RCC 7860 (cell line): Measurements from ENCODE around the gene MARCKS.
A peak's percentile ranks its signal among the peaks of the same experiment; 100 is the strongest.

Source experiments
- DNase-seq: peaks from one replicate; pipeline ENCODE4 v3.0.0-alpha.2; 2015; ENCODE audit warnings: low spot score
- FAIRE-seq: peaks from 2 replicates; lab custom pipeline; 2012; peaks lifted over from hg19 to GRCh38; lab: Jason Lieb, UNC

MARCKS gene

DNA sequence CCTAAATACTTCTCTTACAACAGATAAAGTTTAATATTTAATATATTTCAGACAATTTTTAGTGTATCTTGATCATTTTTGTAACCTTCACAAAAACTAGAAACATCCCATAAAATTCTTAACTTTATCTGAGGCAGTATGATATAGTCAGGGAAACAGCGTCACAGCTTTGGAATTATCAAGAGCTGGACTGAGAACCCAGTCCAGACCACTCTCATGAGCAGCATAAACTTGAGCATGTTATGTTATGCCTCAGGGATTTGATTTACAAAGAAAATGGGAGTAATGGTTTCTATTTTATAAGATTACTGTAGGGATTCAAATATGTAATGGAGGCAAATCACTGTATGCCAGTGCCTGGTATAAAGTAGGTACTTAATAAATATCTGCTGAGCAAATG lies 8.3 kb upstream of the MARCKS start:
- no peak for DNase-seq
- no peak for FAIRE-seq

DNA sequence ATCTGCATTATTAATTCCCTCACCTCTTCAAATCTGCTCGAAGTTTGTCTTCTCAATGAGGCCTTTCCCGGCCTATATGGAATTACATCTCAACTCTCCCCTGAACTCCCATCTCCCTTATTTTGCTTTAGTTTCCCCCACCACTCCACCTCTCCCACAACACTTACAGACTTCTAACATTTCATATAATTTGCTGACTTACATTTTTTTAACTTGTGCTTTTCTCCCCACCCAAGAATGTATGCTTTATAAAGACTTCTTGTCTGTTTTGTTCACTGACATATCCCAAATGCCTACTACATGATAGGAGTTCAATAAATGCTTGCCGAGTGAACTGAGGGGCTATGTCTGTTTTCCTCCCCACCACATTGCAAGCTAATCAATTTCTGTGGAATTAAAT lies 3.9 kb upstream of the MARCKS start:
- DNase-seq (no peak), FAIRE-seq (no peak)

DNA sequence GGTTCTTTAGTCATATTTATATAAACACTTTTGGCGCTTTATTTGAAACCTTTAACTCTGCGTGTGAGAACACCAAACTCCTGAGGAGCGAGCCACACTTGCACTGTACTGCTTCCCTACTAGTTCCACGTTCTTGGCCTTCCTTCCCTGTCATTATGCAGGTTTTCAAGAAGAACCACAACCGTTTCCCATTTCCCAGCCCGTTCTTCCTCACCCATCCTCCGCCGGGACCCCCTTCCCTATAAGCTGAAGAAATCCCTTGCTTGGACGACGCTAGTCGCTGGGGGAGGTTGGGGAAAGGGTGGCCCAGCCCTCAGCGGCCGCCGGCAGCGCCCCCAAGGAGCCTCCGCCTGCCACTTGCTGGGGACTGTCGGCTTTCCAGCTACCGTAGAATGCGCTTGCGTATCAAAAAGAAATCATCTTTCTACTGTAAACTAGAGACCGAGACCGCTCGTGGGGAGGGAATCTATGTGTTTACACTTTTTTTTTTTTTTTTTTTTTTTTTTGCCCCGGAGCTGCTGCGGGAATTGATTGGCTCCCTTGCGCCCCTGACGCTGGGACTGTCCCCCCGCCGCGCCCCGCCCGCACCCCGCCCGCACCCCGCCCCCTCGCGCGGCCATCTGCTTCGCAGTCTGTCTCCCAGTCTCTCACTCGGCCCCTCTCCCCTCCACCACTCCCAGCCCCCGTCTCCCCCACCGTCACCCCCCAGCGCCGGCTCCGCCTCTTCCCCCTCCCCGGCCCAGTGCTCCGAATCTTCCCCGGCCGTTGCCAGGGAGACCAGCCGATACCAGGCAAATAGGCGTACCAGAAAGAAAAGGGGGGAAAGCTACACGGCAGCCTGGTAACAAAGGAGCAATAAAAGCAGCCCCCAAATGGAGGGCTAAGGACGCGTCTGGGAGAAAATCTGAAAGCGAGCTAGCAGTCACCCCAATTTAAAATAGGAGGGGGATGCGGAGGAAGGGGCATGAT lies 2.3 kb upstream of the MARCKS start:
- DNase-seq: peak; percentile 36
- no peak for FAIRE-seq

DNA sequence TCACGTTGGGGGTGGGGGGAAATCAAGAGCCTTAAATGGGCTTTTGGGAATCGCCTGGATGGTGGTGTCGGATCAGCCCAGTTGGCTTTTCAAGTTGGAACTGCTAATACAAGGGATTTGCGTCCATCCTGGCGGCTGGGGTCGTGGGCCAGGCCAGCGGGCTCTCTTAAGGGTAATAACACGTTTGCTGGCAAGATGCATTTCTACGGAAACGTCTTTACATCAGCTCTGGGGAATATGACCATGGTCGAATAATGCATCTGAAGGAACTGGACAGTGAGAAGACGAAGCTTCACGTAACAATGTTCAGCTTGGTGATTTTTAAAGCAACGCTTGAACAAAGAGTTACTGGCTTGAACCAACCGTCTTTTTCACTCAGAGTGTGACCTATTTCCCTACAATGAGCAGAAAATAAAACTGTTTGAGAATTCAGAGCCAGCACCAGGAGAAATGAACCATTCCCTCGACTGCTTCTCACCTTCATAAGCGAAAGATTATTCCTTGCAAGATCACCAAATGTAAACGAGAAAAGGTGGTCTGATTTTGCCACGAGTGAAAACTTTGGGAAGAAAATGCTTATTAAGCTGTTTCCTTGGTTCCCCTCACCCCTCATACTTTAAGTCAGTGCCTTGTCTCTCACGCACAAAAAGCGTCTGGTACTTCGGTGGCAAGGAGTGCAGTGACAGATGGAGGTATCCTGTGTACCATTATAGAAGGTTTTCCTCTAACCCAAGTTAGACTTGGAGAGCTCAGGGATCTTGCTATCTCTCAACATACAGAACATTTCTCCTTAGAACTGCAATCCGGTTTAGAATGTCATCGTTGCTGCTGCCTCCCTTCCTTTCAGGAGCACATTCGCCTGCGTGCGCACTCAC lies 1.4 kb upstream of the MARCKS start:
- DNase-seq: peak; percentile 22

DNA sequence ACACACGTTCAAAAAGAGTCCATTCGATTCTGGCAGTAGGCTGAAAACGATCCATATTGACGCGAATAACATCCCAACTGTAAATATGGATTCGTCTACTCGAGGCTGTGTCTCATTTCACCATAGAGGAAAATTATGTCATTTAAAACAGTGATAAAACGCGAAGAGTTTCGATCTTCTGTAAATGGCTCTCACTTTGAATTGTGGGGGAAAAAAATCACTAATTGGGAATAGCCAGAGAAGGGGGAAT lies 845 bp upstream of the MARCKS start:
- DNase-seq (no peak), FAIRE-seq (no peak)

More for the DNA sequence above, 1.4 kb upstream of the MARCKS start:
- no peak for FAIRE-seq

DNA sequence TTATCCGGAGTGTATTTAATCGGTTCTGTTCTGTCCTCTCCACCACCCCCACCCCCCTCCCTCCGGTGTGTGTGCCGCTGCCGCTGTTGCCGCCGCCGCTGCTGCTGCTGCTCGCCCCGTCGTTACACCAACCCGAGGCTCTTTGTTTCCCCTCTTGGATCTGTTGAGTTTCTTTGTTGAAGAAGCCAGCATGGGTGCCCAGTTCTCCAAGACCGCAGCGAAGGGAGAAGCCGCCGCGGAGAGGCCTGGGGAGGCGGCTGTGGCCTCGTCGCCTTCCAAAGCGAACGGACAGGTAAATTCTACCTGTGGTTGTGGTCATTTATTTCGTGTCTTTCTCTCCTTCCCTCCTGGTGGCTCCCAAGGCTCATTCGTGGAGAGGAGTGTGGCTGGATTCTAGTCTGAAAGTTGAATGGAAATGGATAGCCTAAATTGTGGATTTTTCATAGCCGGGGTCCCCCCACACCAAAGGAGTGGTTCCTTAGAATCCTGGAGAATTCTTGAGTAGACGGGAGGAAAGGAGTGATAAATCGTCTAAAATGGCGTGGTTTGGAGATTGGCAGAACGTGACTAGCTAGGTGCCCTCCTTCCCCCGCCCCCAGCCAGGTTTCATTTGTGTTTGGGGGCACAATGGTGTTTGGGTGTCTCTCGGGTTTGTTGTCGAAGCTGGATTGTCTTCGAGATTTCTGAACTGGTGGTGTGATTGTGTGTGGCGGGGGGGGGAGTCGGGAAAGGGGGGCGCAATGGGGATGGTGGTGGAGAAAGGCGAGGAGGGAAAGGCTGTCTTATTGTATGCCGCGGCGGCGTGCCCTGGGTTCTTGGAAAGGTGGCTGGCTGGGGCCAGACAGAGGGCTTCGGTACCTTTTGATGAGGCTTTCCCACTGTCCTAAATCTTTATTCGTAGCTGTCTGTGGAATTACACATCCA lies 673 bp downstream of the MARCKS start:
- FAIRE-seq: no peak

DNA sequence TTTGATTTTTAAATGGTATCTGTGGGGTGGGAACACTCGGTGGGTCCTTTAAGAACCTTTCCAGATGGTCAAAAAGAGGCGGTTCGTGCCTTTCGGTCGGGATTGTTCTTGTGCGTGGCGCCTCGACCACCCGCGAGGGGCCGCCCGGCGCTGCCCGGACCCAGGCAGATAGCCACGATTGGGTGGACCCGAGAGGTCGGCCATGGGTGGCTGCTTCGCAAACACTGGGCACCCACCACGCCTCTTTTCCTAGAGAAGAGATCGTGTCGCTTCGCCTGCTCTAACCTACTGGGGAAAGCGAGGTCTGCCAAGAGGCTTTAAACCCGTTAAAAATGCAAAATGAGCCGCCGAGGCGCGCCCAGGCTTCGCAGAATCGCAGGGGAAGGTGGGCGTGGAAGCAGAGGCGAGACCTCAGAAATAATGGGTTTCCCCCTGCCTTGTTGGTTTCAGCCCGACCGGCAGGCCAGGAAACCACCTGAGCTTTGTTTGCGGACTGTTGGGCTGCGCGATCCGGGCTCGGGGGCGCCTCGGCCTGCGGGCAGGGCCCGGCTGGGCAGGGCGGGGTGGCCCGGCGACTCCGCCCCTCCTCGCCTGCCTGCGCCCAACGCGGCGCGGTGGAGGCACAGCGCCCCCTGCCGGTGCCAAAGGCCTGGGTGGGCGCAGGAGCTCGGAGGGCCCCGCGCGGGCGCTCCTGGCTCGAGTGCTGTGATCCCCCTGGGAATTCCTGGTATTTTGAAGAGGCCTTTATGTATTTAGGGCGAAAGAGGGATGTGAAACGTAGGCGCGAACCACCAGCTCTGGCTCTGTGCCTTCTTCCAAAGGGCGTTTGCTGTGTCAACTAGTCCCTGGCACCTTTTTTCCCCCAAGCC lies 1.6 kb downstream of the MARCKS start:
- peak; percentile 85 for DNase-seq
- FAIRE-seq: no peak

More for the DNA sequence above, 673 bp downstream of the MARCKS start:
- DNase-seq: peak; percentile 25

DNA sequence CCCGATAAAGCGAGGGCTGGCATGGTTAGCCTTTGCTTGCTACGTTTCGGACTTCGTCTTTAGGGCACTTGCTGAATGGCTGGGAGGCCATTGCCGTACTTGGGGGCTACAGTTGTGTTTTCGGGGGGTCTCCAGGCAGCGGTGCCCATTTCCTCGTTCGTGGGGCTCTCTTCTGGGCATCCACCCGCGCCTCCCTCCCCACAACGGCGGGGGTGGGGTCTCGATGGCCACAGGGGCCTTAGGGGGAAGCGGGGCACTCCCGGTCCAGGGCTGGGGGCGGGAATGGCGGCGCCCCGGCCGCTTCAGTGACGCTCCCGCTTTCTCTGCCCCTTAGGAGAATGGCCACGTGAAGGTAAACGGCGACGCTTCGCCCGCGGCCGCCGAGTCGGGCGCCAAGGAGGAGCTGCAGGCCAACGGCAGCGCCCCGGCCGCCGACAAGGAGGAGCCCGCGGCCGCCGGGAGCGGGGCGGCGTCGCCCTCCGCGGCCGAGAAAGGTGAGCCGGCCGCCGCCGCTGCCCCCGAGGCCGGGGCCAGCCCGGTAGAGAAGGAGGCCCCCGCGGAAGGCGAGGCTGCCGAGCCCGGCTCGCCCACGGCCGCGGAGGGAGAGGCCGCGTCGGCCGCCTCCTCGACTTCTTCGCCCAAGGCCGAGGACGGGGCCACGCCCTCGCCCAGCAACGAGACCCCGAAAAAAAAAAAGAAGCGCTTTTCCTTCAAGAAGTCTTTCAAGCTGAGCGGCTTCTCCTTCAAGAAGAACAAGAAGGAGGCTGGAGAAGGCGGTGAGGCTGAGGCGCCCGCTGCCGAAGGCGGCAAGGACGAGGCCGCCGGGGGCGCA lies 2.4 kb downstream of the MARCKS start:
- DNase-seq: no peak
- FAIRE-seq: no peak

DNA sequence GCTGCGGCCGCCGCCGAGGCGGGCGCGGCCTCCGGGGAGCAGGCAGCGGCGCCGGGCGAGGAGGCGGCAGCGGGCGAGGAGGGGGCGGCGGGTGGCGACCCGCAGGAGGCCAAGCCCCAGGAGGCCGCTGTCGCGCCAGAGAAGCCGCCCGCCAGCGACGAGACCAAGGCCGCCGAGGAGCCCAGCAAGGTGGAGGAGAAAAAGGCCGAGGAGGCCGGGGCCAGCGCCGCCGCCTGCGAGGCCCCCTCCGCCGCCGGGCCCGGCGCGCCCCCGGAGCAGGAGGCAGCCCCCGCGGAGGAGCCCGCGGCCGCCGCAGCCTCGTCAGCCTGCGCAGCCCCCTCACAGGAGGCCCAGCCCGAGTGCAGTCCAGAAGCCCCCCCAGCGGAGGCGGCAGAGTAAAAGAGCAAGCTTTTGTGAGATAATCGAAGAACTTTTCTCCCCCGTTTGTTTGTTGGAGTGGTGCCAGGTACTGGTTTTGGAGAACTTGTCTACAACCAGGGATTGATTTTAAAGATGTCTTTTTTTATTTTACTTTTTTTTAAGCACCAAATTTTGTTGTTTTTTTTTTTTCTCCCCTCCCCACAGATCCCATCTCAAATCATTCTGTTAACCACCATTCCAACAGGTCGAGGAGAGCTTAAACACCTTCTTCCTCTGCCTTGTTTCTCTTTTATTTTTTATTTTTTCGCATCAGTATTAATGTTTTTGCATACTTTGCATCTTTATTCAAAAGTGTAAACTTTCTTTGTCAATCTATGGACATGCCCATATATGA lies 3.2 kb downstream of the MARCKS start:
- no peak for DNase-seq
- FAIRE-seq: no peak

DNA sequence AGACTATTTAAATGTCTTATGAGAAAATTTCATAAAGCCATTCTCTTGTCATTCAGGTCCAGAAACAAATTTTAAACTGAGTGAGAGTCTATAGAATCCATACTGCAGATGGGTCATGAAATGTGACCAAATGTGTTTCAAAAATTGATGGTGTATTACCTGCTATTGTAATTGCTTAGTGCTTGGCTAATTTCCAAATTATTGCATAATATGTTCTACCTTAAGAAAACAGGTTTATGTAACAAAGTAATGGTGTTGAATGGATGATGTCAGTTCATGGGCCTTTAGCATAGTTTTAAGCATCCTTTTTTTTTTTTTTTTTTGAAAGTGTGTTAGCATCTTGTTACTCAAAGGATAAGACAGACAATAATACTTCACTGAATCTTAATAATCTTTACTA lies 5.0 kb downstream of the MARCKS start:
- DNase-seq (no peak), FAIRE-seq (no peak)

DNA sequence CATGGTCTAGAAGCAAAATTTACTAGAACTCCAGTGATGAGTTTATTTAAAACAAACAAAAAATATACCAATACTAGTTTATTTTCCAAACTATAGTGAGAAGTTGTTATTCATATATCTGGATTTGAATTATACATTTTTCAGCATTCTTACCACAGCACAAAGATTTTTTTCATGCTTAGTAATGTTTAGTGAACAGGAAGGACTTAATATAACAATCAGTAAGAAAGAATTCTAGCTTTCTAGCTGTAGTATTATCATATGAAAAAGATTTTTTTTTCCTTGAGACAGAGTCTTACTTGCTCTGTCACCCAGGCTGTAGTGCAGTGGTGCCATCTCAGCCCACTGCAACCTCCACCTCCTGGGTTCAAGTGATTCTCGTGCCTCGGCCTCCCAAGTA lies 13.8 kb downstream of the MARCKS start:
- DNase-seq (no peak), FAIRE-seq (no peak)

DNA sequence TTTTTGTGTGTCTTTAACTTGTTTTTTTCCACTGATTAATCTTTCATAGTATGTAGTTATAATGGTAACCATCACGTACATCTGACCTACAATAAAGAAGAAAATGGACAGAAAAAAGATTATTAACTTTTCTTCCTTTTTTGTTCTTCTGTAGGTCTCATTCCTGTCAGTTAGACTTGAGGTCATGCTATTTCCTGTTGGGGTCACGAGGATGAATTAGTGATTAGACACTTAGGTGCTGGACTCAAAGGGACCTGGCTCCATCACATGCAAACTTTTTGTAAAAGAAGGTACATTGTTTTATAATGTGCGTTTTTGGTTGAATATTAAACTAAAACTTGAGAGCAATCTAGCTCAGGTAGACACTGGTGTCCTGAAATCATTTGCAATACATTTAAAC lies 14.8 kb downstream of the MARCKS start:
- DNase-seq (no peak), FAIRE-seq (no peak)

DNA sequence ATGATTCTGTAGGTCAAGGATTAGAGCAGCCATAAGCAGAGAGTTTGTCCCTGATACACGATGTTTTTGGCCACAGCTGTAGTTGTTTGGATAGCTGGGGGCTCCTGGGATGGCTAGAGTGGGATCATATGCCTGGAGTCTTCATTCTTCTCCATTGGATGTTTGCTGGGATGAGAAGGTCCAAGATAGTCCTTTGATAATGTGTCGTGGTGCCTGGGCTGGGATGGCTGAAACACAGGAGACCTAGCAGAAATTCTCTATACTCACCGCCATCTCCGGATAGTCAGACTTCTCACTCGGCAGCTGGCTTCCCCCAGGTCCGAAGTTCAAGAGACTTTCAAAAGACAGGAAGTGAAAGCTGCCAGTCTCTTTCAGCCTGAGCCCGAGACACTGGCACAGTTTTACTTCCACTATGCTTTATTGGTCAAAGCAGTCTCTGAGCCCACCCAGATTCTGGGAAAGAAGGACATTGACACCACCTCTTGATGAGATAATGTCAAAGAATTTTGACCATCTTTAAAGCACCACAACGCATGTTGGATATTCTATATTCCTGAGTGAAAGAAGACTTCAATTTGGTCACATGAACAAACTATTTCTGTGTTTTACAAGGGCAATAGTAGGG lies 16.0 kb downstream of the MARCKS start:
- DNase-seq: peak; percentile 47
- no peak for FAIRE-seq

DNA sequence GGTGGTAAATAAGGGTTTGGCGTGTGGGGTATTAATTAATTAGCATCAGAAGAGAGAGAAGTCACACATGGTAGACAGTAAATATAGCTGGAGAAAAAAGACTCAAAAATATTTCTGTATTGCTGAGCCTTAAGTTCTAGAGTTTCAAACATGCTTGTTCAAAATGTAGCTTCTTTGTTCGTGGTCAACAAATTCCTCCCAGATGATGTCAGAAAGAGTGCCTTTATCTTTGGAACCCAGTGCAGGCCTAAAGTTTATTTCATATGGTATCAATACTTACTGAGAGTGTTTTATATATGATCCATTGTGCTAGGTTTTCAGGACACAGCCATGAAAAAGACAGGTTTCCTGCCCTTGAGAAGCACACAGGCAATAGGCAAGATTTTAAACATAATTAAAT lies 18.3 kb downstream of the MARCKS start:
- peak; percentile 22 for DNase-seq
- FAIRE-seq: no peak

DNA sequence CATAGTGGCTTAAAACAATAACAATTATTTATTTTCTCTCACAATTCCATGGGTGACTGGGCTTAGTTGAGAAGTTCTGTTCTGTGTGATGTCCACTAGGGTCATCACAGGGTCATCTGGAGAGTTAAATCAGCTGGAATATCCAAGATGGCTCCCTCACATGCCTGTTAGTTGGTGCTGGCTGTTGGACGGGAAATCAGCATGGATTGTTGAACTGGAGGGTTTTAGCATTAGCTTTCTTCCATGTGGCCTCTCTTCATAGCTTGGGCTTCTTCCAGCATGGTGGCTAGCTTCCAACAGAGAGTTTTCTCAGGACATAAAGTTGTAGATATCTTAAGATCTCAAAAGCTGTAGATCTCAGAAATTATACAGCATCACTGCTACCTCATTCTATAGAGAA lies 19.6 kb downstream of the MARCKS start:
- FAIRE-seq (no peak), DNase-seq (no peak)

DNA sequence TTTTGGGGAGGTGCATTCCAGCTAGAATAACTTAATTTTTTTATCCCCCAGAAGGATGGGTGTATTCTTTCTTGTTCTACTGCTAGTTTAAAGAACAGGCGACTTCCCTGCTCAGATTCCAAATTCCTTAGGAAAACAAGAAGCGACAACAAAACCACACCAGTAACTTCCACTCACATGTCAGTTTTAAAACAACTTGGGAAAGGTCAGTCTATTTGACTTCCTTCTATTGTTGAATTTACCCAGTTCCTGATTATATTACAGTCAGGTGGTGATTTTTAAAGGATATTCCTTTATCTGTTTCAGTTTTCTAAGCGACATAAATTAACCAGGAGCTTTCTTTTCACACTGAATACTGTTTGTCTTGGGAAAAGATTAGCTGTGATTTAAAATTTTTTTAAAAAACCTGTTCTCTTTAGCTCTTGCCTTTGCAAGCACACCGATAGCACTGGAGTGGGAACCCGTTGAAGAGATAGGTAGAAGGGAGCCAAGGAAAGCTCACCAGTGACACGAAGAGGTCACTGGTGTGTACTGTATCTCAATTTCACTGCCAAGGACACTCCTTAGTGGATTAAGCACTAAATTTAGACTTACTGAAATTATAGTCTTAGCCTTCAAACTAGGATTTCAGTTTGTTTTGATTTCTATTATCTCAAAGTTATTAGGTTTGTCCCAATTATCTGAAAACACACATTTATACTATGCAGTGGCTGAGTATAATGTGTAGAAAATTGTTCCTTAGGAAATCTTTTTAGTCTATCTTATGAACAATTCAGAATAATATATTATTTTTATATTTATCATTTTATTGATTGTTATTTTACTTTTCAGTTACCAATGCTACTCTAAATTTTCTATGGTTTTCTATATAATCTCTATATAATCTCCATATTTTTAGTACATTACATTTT lies 22.3 kb downstream of the MARCKS start:
- DNase-seq (peak; percentile 65), FAIRE-seq (peak; percentile 75)

DNA sequence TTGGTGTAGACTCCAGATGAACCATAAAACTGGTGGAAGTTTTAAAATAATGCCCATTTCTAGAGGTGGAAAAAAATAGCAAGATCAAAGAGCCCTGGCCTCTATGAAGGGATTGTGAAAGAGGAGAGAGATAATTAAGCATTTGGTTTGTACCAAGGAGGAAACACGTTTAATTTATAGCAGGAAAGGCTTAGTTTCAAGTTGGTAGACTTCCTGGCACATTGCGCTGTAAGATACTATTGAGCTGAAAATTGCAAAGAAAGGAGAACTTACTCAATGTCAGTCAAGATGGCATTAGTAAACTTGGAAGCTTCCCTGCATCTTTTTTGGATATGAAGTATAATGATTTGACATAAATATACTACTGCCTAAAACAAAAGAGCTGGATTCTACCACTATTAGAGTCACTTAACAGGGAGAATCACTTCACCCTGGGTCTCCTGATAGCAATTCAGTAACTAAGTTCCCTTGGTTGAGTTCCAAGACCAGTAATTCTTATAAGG lies 24.4 kb downstream of the MARCKS start:
- no peak for FAIRE-seq
- DNase-seq: no peak
